CD4-positive, alpha-beta T cell treated with Interferon alpha-2 for 1 hour (primary cell): ENCODE measurements around the gene SLC17A6.

ENCODE experiments used
- DNase-seq, 2 donors: peaks; one replicate each; pipeline ENCODE4 v3.0.0-alpha.2; 2020 to 2022

Gene SLC17A6

DNA sequence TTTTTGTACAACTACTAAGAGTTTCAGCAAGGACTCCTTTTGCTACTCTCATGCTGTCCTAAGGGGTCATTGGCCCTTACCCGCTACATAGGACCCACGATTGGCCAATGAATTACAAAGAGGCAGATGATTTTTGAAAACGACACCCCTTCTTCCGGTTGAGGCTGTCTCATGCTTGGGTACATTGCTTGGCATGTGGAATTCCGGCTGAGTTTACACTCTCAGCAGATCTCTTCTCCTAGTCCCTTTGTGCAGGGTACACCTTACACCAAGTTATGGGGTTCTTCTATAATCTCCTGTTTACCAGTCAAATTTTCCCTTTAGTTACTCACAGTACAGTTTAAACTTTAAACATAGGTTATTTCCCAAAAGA, 52.1 kb downstream of the SLC17A6 start:
- DNase-seq, result no peak

GRCh38 chr11:22392561-22392960, 54.4 kb downstream of the SLC17A6 start:
- DNase-seq, result no peak

DNA sequence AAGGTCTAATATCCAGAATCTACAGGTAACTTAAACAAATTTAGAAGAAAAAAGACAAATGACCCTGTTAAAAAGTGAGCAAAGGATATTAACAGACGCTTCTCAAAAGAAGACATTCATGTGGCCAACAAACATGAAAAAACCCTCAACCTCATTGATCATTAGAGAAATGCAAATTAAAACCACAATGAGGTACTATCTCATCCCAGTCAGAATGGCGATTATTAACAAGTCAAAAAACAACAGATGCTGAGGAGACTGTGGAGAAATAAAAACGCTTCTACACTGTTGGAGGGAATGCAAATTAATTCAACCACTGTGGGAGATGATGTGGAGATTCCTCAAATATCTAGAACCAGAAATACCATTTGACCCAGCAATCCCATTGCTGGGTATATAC, 67.2 kb downstream of the SLC17A6 start:
- no peak for DNase-seq

GRCh38 chr11:22407267-22407666, 69.1 kb downstream of the SLC17A6 start:
- DNase-seq, result no peak

DNA sequence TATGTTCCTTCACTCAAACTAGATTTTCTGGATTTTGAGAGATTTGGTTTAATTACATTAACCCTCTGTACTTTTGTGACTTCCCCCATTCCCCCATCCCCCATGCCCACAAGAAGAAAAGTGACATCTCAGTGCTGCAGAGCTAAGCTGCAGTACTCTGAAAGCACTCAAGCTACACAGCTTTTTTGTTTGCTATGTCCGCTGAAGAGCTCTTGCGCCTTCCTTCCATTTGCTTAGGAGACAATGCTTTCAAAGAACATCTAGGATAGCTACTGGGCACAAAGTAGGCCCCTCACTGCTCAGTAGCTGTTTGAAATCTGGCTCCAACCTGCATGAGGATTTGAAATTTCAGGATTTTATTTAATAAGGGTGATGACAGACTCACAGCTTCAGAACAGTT, 69.7 kb downstream of the SLC17A6 start:
- DNase-seq, result no peak

DNA sequence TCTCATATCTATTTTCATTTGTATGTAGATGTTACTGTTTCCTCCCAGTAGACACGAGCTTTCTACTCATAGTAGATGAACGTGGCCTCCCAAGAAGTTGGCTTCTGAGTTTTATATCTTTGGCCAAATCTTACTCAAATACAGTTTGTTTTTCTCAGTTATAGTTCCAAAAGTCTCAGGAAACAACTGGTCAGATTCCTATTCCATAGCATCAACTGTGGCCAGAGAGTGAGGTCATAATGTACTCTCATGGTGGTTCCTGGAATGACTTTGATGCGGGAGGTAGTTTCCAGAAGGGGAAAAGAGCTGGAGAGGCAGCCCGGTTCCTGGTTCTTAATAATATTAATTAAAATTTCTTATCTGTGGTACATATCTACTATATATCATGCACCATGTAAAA, 77.3 kb downstream of the SLC17A6 start:
- DNase-seq, result no peak

DNA sequence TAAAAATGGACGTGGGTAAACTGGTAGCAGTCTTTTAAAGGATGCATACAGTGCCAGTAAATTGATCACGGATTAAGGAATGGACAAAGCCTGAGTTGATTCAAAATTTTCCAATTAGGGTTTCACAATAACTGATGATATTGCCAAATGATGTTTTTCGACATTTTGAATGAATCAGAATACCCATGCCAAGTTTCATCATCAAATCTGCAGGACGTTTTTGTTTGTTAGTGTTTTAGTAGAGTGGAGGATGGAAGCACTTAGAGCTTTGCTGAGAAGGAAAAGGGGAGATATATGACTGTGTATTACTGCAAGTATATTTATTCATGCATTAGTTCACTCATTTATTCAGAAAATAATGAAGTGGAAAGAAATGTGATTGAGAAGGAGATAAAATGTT, 78.3 kb downstream of the SLC17A6 start:
- no peak for DNase-seq

GRCh38 chr11:22426915-22427314, 88.7 kb downstream of the SLC17A6 start:
- DNase-seq, result no peak
